Testis (tissue), 2 donors: Measurements from ENCODE around the gene ATP6V1E1.

Experiments
- POLR2A ChIP-seq: fragments of 450-650 bp; IDR thresholded peaks from one replicate; pipeline ENCODE4 v1.6.1; 2017; ENCODE audit warnings: antibody characterized with exemption, mild to moderate bottlenecking, moderate library complexity
- TF ChIP-seq, protein P1 (sequence below), 3 experiments: fragments of 450-650 bp in 2 of 3; fragments of 200-600 bp in 1 of 3; sonication (generic) in 1 of 3; IDR thresholded peaks; one replicate each; pipeline ENCODE4 v1.5.1; 2016 to 2019; ENCODE audit warnings: antibody characterized with exemption in 3 of 3, mild to moderate bottlenecking in 2 of 3, moderate library complexity in 1 of 3

DNA sequence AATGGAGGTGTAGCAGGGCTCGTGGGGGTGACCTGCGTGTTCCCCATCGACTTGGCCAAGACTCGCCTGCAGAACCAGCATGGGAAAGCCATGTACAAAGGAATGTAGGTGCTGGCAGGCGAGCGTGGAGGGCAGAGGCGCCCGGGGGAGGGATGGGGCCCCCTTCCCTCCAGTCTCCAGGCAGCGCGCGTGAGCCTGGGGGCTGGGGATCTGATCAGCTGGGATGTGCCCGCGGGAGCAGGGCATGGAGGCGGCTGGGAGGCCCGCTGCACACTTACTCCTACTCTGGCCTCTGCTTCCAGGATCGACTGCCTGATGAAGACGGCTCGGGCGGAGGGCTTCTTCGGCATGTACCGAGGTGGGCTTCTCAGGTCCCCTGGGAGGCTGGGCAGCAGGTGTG, 47.5 kb downstream of the ATP6V1E1 start:
- TF ChIP-seq, protein P1, sequence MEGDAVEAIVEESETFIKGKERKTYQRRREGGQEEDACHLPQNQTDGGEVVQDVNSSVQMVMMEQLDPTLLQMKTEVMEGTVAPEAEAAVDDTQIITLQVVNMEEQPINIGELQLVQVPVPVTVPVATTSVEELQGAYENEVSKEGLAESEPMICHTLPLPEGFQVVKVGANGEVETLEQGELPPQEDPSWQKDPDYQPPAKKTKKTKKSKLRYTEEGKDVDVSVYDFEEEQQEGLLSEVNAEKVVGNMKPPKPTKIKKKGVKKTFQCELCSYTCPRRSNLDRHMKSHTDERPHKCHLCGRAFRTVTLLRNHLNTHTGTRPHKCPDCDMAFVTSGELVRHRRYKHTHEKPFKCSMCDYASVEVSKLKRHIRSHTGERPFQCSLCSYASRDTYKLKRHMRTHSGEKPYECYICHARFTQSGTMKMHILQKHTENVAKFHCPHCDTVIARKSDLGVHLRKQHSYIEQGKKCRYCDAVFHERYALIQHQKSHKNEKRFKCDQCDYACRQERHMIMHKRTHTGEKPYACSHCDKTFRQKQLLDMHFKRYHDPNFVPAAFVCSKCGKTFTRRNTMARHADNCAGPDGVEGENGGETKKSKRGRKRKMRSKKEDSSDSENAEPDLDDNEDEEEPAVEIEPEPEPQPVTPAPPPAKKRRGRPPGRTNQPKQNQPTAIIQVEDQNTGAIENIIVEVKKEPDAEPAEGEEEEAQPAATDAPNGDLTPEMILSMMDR (IDR thresholded peaks at IDR 0.05): no peak
- TF ChIP-seq POLR2A: no peak
